Right cardiac atrium (tissue), 5 donors: ENCODE results near the gene EXOC4. TPM values are rescaled to one million over a fixed set of nuclear protein-coding genes. Genes with fewer than 3 reads are reported as not detected.

Experiments
- ATAC-seq, 2 donors: fragments of 200-7000 bp; cut with Tn5 transposase; one replicate each; pipeline versions ENCODE4 v1.8.0 to v1.9.1; 2020; ENCODE audit warnings: moderate library complexity in 2 of 2, mild to moderate bottlenecking in 1 of 2
- DNase-seq, 3 donors: peaks; one replicate each; pipeline ENCODE4 v3.0.0-alpha.2; 2020
- H3K27ac ChIP-seq: one replicate; pipeline ENCODE4 v1.5.1; 2013; ENCODE audit warnings: mild to moderate bottlenecking, low read length, control low read depth, moderate library complexity
- H3K27me3 ChIP-seq: one replicate; pipeline ENCODE4 v1.6.1; 2013; ENCODE audit not compliant: control insufficient read depth, insufficient read depth
- H3K4me1 ChIP-seq: one replicate; pipeline ENCODE4 v1.6.1; 2013; ENCODE audit warnings: low read length; ENCODE audit not compliant: control insufficient read depth, insufficient read depth
- H3K4me3 ChIP-seq: one replicate; pipeline ENCODE4 v1.5.1; 2013; ENCODE audit warnings: low read length, control low read depth
- H3K9me3 ChIP-seq: one replicate; pipeline ENCODE4 v1.6.1; 2013; ENCODE audit warnings: low read length; ENCODE audit not compliant: control insufficient read depth
- WGBS: extraction: QIAGEN DNeasy Blood & Tissue Kit; methylation state at CpG from one replicate; pipeline ENCODE4 v1.1.7; 2013; 5-methylcytosine and 5-hydroxymethylcytosine counted together
- intact Hi-C, 4 donors: fragments of 100-400 bp; cut with DNase I; formaldehyde crosslinking; loops; one replicate each; pipeline versions ENCODE4 v1.11.0 to v1.14.0; 2022 to 2023
- polyA plus RNA-seq: library from polyadenylated mRNA; stranded (reverse); fragments of 200-250 nt; gene quantifications from one replicate; pipeline ENCODE4 v1.2.3, GENCODE V29; 2013
- total RNA-seq, 4 donors: library from RNA; stranded (reverse); fragmentation: NEBNext Ultra II Directional; extraction: Animal tissue kit (Norgen Biotek cat#: 25700); gene quantifications; one replicate each; pipeline ENCODE4 v1.2.1, GENCODE V29; 2021
- donor health status: healthy with polysubstance abuse.
- donor health status: DM: no; HTN: yes; CAD: no.
- donor health status: DM: no; HTN: no; CAD: no.
- donor health status: DM: no; HTN: yes; CAD: no; lungs with severe emphysema.
- donor health status: DM: yes; HTN: yes; CAD: no.

Gene EXOC4
- total and polyA plus RNA-seq, 5 donors, result 11.9 to 45.9 (median 39.7) TPM

- no peak overlapping the region for H3K27ac ChIP-seq
- DNase-seq (no peak), ATAC-seq (no peak)
- no peaks in the 10 kb centered on the region for H3K4me1 ChIP-seq
- H3K9me3 ChIP-seq, result no peaks in the 10 kb centered on the region
- H3K4me3 ChIP-seq, result no peak overlapping the region
- intact Hi-C loops, result no loop called here
- H3K27me3 ChIP-seq, result no peaks in the 10 kb centered on the region
- WGBS, result 99% methylated on average over 1 of the region's 1 CpG
Measured at GRCh38 chr7:133940368-133940767, 687.5 kb downstream of the EXOC4 start.

GRCh38 chr7:133941496-133941895 is 688.6 kb downstream of the EXOC4 start:
- 73% methylated on average over 2 of the region's 2 CpGs for WGBS
- H3K27me3 ChIP-seq, result no peaks in the 10 kb centered on the region
- no peaks in the 10 kb centered on the region for H3K4me1 ChIP-seq
- H3K27ac ChIP-seq, result no peak overlapping the region
- no peak overlapping the region for H3K4me3 ChIP-seq
- H3K9me3 ChIP-seq, result no peaks in the 10 kb centered on the region
- intact Hi-C loops, result no loop called here
- DNase-seq (no peak), ATAC-seq (no peak)

- no peaks in the 10 kb centered on the region for H3K27me3 ChIP-seq
- no peaks in the 10 kb centered on the region for H3K4me1 ChIP-seq
- H3K27ac ChIP-seq, result no peak overlapping the region
- intact Hi-C loops, result no loop called here
- ATAC-seq, result no peak
- WGBS, result 74% methylated on average over 5 of the region's 5 CpGs
- no peak for DNase-seq
- no peaks in the 10 kb centered on the region for H3K9me3 ChIP-seq
- H3K4me3 ChIP-seq, result no peak overlapping the region
Measured at GRCh38 chr7:133945497-133945896, 692.6 kb downstream of the EXOC4 start.

DNA sequence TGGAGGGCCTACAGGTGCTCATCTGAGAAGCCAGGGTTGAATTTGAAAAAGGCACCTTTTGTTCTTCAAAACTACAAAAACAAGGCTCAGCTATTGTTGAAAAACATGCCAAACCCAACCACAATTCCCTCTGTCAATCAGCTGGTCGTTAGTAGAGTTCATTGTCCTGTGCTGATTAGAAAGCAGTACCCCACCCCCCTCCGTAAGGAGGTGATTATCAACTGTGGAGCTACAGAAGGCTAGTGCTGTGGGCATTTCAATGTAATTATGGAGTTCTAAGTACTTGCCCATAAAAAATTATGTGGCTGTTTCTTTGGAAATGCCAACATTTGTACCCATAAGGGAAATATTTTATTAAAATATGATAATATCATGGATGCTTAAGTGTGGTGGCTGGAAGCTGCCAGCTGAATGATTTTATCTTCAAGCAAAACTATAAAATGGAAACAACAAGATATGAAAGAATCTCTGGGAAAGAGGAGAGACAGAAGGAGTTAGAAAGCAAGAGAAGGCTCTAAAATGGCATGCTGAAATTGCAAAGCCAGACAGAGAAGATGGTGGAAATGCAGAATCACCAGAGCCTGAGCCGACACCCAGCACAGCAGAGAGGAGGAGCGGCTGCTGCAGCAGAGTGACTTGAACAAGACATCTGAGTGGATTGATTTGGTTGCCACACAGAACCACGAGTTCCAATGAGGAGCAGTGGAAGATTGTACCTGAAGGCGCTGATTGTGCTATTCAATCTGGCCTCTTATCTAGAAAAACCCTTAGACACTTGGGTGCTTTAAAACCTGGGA is 694.8 kb downstream of the EXOC4 start:
- Histone ChIP-seq H3K4me1 (no peaks in the 10 kb centered on the region), H3K27ac (no peak overlapping the region), H3K27me3 (no peaks in the 10 kb centered on the region), H3K9me3 (no peaks in the 10 kb centered on the region), H3K4me3 (no peak overlapping the region)
- no peak for DNase-seq
- ATAC-seq, result no peak
- intact Hi-C loops, result no loop called here
- WGBS, result 81% methylated on average over 6 of the region's 6 CpGs

DNA sequence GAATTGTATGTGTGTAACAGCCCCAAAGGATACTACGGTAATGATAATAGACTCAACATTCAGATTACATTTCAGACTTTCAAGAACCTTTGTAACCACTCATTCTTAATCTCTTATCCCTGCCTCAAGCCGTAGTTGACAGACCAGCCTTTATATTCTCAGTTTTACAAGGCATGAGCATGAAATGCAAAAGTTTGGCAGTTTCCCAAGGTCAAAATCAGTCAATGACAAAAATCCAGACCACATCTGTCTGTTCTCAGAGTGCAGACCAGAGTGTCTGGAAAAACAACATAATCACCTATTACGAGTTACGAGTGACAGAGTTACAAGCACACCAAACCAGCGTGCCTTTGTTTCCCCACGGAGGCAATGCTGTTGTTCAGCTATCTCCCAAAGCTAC is 695.7 kb downstream of the EXOC4 start:
- Histone ChIP-seq H3K27ac (no peak overlapping the region), H3K27me3 (no peaks in the 10 kb centered on the region), H3K9me3 (no peaks in the 10 kb centered on the region), H3K4me1 (no peaks in the 10 kb centered on the region), H3K4me3 (no peak overlapping the region)
- 87% methylated on average over 6 of the region's 6 CpGs for WGBS
- ATAC-seq (no peak), DNase-seq (no peak)
- intact Hi-C loops, result no loop called here

DNA sequence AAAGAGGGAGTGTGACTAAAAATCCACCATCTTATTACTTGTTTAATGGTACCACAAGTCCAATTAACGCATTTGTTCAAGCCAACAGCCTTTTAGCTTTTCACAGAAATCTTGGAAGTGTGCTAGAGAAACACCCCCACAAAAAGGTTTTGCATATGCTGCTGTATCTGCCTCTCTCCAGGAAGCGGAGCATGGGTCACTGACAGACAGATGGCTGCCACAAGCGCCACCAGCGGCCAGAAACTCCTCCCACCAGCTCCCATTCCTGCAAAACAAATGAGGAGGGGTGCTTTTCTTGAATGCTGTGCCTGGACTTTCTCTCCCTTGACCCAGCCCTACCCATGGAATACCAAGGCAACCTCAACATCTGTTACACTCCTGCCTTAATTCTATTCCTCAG is 698.0 kb downstream of the EXOC4 start:
- no peaks in the 10 kb centered on the region for H3K9me3 ChIP-seq
- 78% methylated on average over 4 of the region's 4 CpGs for WGBS
- intact Hi-C loops, result no loop called here
- DNase-seq (no peak), ATAC-seq (no peak)
- H3K27ac ChIP-seq, result no peak overlapping the region
- no peaks in the 10 kb centered on the region for H3K27me3 ChIP-seq
- no peaks in the 10 kb centered on the region for H3K4me1 ChIP-seq
- H3K4me3 ChIP-seq, result no peak overlapping the region

DNA sequence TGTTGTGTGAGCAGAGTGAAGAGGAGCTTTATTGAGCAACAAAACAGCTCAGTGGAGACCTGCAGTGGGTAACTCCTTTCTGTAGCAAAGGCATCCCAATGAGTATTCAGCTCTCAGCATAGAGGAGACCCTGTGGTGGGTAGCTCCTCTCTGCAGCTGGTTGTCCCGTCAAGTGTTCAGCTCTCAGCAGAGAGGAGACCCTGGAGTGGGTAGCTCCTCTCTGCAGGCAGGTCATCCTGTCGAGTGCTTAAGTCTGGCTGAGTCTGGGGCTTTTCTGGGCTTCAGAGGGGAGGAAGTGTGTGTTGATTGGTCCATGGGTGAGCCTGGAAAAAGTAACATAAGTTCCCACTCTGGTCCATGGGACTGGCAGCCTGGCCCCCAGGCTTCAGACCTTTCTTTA is 702.3 kb downstream of the EXOC4 start:
- WGBS, result 96% methylated on average over 2 of the region's 2 CpGs
- Histone ChIP-seq H3K9me3 (no peaks in the 10 kb centered on the region), H3K27ac (no peak overlapping the region), H3K4me1 (no peaks in the 10 kb centered on the region), H3K27me3 (no peaks in the 10 kb centered on the region), H3K4me3 (no peak overlapping the region)
- ATAC-seq (no peak), DNase-seq (no peak)
- intact Hi-C loops, result no loop called here

DNA sequence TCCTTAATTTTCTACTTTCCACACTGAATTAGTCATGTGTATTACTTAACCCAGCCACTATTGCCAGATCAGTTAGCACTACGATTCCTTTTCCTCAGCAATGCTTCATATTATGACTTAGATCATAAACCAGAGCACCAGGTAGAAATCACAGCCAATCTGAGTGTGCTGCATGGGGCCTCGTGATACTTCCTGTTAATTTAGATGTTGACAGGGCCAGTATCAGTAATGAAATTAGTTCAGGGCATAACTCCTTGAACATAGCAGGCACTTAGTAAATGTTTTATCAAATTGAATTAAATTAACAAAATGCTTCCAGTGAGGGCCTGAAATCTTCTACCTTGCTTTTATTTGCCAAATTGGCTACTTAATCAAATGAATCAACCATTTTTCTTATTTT is 705.0 kb downstream of the EXOC4 start:
- H3K9me3 ChIP-seq, result no peaks in the 10 kb centered on the region
- 55% methylated on average over 2 of the region's 2 CpGs for WGBS
- intact Hi-C loops, result no loop called here
- H3K4me3 ChIP-seq, result no peak overlapping the region
- H3K27me3 ChIP-seq, result no peaks in the 10 kb centered on the region
- DNase-seq, result no peak
- no peaks in the 10 kb centered on the region for H3K4me1 ChIP-seq
- H3K27ac ChIP-seq, result no peak overlapping the region
- ATAC-seq, result no peak

DNA sequence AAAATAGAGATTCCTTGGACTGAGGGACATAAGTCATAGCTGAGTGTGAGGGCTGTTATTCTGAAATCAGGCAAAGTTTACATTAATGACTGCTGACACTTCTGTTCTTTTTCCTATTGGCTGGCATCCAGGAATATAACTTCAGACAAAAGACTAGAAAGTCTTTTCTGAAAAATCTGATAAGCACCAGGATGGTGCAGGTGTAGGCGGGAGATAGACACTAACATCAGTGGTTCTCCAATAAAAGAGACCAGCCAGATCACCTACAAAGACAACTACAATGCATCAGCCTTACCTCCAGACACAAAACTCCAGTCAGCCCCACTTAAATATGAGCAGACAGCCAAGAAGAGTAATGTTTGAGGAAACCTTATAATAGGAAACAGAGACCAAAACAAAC is 705.9 kb downstream of the EXOC4 start:
- Histone ChIP-seq H3K4me3 (no peak overlapping the region), H3K9me3 (no peaks in the 10 kb centered on the region), H3K27me3 (no peaks in the 10 kb centered on the region), H3K27ac (no peak overlapping the region), H3K4me1 (no peaks in the 10 kb centered on the region)
- intact Hi-C loops, result no loop called here
- ATAC-seq, result no peak
- WGBS, result 85% methylated on average over 1 of the region's 1 CpG
- no peak for DNase-seq

- intact Hi-C loops, result no loop called here
- no peaks in the 10 kb centered on the region for H3K9me3 ChIP-seq
- no peak for DNase-seq
- H3K4me1 ChIP-seq, result no peaks in the 10 kb centered on the region
- 93% methylated on average over 2 of the region's 2 CpGs for WGBS
- H3K27ac ChIP-seq, result no peak overlapping the region
- H3K27me3 ChIP-seq, result no peaks in the 10 kb centered on the region
- ATAC-seq, result no peak
- H3K4me3 ChIP-seq, result no peak overlapping the region
Measured at GRCh38 chr7:133959505-133959904, 706.6 kb downstream of the EXOC4 start.

- 75% methylated on average over 3 of the region's 3 CpGs for WGBS
- Histone ChIP-seq H3K4me1 (no peaks in the 10 kb centered on the region), H3K27ac (no peak overlapping the region), H3K4me3 (no peak overlapping the region), H3K27me3 (no peaks in the 10 kb centered on the region), H3K9me3 (no peaks in the 10 kb centered on the region)
- DNase-seq, result no peak
- ATAC-seq, result no peak
- intact Hi-C loops, result no loop called here
Measured at GRCh38 chr7:133961724-133962123, 708.8 kb downstream of the EXOC4 start.

- no peak overlapping the region for H3K27ac ChIP-seq
- H3K9me3 ChIP-seq, result no peaks in the 10 kb centered on the region
- ATAC-seq (no peak), DNase-seq (no peak)
- H3K4me3 ChIP-seq, result no peak overlapping the region
- H3K4me1 ChIP-seq, result no peaks in the 10 kb centered on the region
- no peaks in the 10 kb centered on the region for H3K27me3 ChIP-seq
- intact Hi-C loops, result no loop called here
- 91% methylated on average over 4 of the region's 4 CpGs for WGBS
Measured at GRCh38 chr7:133962646-133963045, 709.8 kb downstream of the EXOC4 start.
